SIG-M5 treated with dmso at 0.1 percent for 504 hours (cell line): ENCODE results near the gene TUBB2A.
"Not testable (repeated sequence)": the region's sequence is repeated elsewhere in the genome, so short reads cannot be mapped to it uniquely, and the experiment has no call there.

ENCODE experiments used
- DNase-seq: peaks from one replicate; lab custom pipeline; 2025; ENCODE audit not compliant: unreplicated experiment; lab: John Stamatoyannopoulos, UW

TUBB2A gene

DNA sequence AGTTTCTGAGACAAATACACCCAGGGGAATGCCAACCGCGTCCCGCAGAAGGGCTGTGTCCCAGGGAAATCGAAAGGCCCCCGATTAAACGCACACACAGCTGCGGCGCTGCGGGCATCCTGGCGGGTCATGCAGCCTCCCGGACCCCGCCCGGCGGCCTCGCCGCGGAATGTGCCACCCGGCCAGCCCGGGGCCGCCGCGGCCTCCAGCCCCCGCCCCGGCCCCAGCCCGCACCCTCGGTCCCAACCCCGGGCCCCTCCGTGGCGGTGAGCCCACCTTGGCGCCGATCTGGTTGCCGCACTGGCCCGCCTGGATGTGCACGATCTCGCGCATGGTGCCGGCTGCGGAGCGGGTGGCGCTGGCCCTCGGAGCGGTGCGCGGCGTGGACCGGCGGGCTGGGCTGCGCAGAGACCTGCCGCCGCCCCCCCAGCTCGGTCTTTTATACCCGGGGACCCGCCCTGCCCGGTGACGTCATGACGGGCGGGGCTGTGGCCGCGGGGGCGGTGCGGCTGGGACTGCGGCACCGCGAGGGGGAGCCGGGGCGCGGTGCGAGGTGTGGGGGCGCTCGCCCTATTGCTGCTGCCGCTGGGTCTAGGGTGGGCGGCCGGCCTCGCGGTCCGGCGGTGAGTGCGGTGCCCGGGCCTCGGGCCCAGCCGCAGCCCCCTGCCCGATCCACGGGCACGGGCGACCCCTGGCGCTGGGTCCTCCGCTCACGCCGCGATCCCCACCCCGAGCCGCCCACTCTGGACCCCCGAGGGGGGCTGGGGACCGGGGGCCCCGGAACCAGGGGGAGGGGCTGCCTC, at the start of gene TUBB2A:
TUBB2A (minus strand) TSS at position 414 of the 803 bp plus-strand sequence; CDS start at position 333, 81 bp downstream.
- DNase-seq = peak; percentile 42

GRCh38 chr6:3206339-3207015, 49.1 kb upstream of the TUBB2A start:
- no peak for DNase-seq

DNA sequence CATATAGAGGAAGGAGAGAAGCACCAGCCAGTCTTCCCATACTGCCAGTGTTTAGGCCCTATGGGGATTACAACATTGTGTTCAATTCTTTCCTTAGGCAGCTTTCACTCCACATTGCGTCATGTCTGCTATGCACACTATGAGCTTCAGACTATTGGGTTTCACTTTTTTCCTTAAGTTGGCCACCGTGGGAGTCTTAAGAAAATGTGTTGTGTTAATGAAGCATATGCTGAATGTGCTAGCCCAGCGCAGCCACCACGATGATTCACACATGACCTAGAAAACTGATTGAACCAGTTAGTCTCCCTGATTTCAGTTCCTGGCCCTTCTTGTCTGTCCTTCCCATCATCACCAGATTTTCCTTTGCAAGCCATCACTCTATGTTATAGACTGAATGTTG, 48.6 kb upstream of the TUBB2A start:
- DNase-seq = peak; percentile 81

DNA sequence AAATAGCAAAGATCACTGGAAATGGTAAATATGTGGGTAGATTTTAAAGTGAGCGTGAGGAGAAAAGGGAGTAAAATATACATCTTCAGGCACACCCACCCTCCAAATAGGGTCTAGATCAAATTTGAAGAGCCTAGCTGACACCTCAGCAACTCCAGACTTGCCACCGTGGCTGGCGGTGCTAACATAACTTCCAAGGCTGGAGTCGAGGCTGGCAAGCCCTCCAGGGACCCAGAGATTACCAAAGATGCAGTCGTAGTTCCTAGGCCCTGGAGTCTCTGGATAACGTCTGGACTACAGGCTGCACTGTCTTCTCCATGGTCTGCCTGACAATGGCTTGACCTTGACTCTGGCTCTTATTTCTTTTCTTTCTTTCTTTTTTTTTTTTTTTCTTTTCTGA, 47.6 kb upstream of the TUBB2A start:
- DNase-seq = no peak

GRCh38 chr6:3202999-3203696, 45.8 kb upstream of the TUBB2A start:
- no peak for DNase-seq

DNA sequence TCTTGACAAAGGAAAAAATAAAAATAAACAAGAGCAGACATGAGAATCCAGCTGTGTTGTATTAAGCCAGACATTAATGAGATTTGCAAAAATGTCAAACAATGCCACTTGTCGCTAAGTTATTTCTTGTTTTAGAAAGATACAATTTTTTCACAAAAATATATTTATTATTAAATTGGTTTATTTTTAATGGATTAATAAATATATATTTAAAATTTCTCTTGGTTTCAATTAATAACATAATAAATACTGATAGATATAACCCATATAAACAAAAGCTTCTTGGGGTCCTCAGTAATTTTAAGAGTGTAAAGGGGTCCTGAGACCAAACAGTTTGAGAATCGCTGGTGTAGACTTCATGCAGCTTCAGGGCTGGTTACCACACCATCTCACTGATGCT, 44.0 kb upstream of the TUBB2A start:
- no peak for DNase-seq

GRCh38 chr6:3200682-3201081, 43.3 kb upstream of the TUBB2A start:
- no peak for DNase-seq

- no peak for DNase-seq
Measured at GRCh38 chr6:3199382-3199781, 42.0 kb upstream of the TUBB2A start.

DNA sequence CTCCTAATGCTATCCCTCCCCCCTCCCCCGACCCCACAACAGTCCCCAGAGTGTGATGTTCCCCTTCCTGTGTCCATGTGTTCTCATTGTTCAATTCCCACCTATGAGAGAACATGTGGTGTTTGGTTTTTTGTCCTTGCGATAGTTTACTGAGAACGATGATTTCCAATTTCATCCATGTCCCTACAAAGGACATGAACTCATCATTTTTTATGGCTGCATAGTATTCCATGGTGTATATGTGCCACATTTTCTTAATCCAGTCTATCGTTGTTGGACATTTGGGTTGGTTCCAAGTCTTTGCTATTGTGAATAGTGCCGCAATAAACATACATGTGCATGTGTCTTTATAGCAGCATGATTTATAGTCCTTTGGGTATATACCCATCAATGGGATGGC, 40.4 kb upstream of the TUBB2A start:
- not testable (repeated sequence) for DNase-seq

DNA sequence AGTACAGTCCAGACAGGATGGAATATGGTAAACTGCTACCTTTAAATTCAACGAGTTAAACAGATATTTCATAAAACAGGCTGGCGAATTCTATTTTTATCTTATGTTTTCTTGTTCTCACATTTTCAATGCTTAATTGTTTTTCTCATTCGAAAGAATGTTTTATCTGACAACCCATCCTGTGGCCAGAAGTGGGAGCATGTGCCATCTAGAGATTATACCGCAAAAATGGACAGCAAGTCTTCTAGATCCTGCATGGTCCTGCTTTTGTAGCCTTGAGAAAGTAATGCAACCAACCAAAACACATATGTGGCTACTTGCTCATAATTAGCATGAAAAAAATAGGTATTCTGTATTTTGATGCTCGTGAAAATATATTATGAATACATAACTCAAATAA, 39.4 kb upstream of the TUBB2A start:
- no peak for DNase-seq

DNA sequence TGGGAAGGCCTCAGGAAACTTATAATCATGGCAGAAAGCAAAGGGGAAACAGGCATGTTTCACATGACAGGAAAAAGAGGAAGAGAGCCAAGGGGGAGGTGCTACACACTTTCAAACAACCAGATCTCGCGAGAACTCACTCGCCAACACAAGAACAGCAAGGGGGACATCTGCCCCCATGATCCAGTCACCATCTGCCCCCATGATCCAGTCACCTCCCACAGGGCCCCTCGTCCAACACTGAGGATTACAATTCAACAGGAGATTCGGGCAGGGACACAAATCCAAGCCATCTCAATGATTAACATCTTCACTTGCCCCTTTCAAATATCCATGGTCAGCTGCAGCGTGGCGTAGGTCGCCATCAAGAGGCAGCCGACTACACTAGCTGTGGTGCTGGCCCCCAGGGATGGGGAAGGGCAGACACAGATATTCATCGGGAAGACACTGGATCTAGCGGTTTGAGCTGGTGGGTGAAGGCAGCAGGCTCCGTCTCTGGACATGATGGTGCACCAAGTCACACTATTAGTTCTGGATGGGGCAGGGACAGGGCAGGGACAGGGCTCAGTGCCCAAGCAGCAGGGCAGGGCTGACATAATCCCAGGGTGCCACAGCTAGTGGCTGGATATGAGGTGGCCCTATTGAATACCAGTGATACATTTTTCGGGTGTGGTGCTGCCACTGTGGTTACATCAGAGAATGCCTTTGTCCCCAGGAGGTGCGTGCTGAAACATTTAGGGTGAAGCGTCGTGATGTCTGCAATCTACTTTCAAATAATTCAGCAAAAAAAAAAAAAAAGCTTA, 38.6 kb upstream of the TUBB2A start:
- DNase-seq = no peak

GRCh38 chr6:3195420-3195694, 38.0 kb upstream of the TUBB2A start:
- no peak for DNase-seq

- no peak for DNase-seq
Measured at GRCh38 chr6:3194535-3195419, 37.4 kb upstream of the TUBB2A start.

GRCh38 chr6:3193102-3193849, 35.9 kb upstream of the TUBB2A start:
- DNase-seq = no peak

DNA sequence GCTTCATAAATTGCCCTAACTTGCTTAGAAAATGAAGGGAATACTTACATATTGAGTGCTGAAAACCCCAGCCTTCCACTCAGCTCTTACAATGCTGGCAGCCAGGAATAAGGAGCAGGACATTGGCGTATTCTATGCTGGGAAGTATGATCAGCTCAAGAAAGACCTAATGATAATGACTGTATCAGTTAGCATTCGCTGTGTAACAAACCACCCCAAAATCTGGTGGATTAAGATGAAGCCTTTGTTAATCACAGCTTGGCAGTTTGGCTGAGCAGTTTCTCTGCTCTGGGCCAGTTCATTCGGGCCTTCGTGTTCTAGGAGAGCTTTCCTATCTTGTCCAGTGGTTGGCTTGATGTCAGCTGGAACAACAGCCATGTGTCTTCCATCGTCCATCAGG, 33.4 kb upstream of the TUBB2A start:
- DNase-seq = no peak

DNA sequence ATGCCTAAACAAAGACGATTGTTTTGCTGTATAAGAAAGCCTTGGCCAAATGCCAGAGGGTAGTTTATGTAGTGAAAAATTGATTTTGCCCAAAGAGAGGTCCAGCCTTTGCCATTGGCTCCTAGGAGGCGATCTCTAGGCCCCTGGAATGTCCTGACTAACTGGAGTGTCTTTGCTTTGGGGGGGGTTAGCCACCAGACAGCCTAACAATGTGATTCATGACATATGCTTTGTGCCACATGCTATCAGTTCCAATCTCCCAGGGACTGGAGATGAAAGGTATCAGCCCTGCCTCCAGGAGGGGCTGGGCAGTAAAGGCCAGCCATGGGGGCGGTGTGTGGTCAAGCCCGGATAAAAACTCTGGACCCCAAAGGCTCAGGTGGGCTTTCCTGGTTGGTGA, 32.7 kb upstream of the TUBB2A start:
- no peak for DNase-seq

DNA sequence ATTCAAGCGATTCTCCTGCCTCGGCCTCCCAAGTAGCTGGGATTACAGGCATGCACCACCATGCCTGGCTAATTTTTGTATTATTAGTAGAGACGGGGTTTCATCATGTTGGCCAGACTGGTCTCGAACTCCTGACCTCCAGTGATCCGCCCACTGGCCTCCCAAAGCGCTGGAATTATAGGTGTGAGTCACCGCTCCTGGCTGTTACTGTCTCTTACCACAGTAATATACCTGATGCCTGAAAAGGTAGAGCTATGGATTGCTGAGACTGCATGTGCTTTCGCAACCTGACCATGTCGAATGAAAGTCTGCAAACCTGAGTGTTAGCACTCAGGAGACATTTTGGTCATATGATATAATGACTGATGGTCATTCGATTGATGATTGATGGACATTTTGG, 31.8 kb upstream of the TUBB2A start:
- not testable (repeated sequence) for DNase-seq

DNA sequence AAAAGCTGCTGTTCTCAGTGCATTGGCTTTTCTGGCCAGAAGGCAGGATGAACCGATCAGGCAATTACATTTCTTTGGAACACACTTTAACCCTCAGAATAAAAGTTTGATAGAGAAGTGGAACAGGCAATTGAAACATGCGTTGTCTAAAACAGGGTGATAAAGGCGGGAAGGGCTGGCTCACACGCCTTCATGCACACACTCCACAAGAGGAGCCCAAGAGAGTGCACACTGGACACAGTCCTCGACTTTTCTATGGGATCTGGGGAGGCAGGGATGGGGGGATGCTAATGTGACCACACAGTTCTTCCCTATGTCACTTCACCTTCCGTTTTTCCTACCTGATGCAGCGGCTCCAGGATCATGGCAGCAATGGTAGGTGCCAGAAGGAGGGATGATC, 30.9 kb upstream of the TUBB2A start:
- DNase-seq = no peak

DNA sequence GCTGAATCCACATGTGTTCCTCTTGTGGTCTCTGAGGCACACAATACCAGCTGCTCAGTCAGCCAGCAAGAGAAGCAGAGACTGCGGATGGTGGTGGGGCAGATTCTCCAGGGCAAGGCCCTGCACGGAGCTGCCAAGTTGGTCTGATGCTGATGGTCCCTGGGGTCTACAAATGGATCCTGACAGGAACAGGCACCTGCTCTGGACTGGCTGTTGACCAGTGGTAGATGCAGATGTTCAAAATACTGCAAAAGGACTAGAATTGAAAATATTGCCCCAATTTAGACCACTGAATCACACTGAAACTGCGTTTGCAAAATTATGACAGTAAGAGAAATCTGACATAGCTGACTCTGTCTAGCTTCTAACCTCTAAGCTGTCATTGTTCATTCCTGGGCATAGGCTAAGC, 29.6 kb upstream of the TUBB2A start:
- no peak for DNase-seq

DNA sequence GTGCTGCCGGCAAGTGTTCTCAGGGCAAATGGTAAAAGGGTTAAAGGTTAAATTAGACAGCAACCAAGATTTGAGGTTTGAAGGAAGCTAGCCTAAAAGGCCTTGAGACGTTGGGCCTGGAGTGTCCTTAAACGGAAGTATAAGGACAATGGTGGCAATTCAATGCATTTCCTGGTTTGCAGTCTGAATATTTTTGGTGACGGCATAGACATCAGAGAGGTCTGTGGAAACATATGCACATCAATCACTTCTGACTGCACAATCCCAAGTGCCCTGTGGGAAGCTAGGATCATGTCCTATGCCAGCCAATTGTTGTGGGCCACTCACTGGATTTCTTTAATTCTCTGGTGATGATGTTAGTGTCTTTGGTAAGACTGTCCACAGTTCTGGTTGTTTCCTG, 25.7 kb upstream of the TUBB2A start:
- no peak for DNase-seq
